Stimulated activated CD8-positive, alpha-beta memory T cell treated with anti-CD3 and anti-CD28 coated beads, Interleukin-7, amount 100 ng/mL, for 1 hour (primary cell): ENCODE results near the gene TSPAN15.
"Not testable (repeated sequence)": the region's sequence is repeated elsewhere in the genome, so short reads cannot be mapped to it uniquely, and the experiment has no call there.

Experiments used
- DNase-seq, 2 donors: peaks; one replicate each; pipeline ENCODE4 v3.0.0-alpha.2; 2020; ENCODE audit warnings: low read depth in 2 of 2

TSPAN15 gene

DNA sequence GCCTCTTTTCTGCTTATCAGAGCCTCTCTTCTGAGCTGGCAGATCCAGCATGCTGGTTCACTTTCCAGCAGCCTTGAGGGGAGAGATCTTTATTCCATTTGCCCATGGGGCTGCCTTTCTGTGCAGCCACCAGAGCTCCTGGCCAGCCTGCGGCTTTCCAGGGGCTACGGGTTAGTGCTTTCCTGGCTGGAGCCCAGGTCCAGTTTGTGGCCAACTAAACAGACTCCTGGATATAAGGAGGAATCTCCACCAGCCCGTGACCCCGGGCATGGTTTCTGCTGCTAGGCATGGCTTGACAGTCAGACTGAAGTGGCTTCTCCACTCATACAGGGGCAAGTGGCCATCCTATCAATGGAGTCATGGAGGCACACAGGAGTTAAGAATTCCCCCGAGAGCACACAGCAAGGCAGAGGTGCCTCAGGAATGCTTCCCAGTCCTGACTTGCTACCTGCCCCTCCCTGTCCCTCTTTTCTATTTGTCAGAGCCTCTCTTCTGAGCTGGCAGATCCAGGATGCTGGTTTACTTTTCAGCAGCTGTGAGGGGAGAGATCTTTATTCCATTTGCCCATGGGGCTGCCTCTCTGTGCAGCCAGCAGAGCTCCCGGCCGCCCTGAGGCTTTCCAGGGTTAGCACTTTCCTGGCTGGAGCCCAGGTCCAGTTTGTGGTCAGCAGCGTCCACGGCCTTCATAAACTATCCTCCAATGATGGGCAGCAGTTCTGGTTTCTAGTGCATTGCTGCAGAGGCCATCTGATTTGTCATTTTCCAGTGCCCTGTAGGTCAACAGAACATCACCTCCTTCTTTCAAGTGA is 35.9 kb downstream of the TSPAN15 start:
- DNase-seq = no peak

- DNase-seq = not testable (repeated sequence)
Observed at GRCh38 chr10:69488149-69488844, 37.0 kb downstream of the TSPAN15 start.

- not testable (repeated sequence) for DNase-seq
Observed at GRCh38 chr10:69488856-69489255, 37.6 kb downstream of the TSPAN15 start.

DNA sequence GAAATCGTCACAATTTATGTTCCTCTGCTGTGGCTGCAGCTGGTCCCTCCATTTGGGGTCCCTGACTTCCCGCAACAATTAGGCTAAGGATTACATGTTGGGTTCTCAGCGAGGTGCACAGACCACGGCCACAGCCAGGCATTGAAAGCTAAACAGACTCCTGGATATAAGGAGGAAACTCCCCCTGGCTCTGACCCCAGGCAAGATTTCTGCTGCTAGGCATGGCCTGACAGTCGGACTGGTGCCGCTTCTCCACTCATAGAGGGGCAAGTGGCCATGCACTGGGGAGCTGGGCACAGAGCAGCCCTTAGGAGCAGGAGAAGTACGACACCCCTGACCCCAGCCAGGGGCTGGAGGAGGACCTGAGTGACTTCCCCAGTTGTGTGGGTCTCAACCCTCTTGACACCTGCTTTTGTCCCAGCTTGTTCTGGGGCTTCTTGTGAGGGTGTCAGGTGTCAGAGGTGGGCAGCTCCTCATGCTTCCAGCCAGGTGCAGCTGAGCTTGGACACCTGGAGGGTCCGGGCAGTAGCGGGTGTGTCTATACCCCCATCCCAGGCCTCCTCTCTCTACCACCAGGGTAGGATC is 38.3 kb downstream of the TSPAN15 start:
- no peak for DNase-seq

DNA sequence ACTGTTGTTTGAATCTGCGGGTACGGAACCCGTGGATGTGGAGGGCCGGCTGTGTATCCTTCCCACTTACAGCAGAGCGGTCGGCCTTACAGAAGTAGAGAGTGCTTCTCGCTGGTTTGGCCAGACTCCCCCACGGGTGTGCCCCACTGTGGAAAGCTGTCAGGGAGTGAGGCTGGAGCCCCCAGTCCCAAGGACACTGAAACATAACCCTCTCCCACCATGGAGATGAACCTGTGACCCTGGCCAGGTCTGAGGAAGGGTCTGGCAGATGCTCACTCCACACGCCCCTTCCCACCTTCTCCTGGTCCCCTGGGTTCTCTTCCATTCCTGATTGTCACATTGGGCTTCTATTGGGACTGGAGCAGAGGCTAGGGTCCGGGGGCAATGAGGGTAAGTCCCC is 39.6 kb downstream of the TSPAN15 start:
- no peak for DNase-seq

DNA sequence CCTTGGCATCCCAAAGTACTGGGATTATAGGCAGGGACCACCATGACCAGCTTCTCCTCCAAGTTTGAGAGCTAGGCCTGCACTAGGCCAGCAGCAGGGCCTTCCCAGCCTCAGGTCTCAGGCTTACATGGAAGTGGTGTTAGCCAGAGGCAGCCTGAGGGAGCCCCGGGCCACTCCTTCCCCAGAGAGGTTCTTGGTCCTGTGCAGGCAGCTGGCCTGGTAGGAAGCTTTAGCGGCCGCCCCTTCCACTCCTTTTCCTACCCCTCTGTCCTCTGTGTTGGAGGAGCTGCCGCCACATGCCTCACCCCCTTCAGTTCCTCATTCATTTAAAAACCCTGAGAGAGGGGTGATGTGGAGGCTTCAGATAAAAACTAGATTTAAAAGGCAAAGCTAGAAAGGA is 40.3 kb downstream of the TSPAN15 start:
- DNase-seq = no peak

GRCh38 chr10:69492091-69492745 is 41.0 kb downstream of the TSPAN15 start:
- DNase-seq = no peak

- DNase-seq = no peak
Observed at GRCh38 chr10:69492746-69493462, 41.6 kb downstream of the TSPAN15 start.

GRCh38 chr10:69494626-69495558 is 43.6 kb downstream of the TSPAN15 start:
- DNase-seq = no peak

DNA sequence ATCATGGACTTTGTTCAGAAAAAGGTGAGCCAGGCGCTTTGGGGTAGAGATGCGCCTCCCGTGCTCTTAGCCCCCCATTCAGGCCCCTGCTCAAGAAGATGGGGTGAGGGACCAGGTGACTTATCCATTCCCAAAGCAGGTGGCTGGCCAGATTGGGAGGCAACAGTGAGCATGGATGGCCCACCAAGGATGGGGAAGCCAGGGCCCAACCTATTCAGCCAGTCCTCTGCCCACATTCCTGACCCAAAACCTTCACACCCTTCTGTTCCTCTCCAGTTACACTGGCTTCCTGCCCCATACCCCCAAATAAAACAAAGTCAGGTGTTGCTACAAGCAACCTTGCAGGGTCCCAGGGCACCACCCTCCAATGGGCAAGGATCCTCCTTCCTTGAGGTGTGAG is 44.4 kb downstream of the TSPAN15 start:
- DNase-seq = no peak

GRCh38 chr10:69496352-69497230 is 45.3 kb downstream of the TSPAN15 start:
- DNase-seq = no peak

GRCh38 chr10:69497231-69497561 is 45.9 kb downstream of the TSPAN15 start:
- no peak for DNase-seq

- DNase-seq = no peak
Observed at GRCh38 chr10:69497611-69498390, 46.5 kb downstream of the TSPAN15 start.

DNA sequence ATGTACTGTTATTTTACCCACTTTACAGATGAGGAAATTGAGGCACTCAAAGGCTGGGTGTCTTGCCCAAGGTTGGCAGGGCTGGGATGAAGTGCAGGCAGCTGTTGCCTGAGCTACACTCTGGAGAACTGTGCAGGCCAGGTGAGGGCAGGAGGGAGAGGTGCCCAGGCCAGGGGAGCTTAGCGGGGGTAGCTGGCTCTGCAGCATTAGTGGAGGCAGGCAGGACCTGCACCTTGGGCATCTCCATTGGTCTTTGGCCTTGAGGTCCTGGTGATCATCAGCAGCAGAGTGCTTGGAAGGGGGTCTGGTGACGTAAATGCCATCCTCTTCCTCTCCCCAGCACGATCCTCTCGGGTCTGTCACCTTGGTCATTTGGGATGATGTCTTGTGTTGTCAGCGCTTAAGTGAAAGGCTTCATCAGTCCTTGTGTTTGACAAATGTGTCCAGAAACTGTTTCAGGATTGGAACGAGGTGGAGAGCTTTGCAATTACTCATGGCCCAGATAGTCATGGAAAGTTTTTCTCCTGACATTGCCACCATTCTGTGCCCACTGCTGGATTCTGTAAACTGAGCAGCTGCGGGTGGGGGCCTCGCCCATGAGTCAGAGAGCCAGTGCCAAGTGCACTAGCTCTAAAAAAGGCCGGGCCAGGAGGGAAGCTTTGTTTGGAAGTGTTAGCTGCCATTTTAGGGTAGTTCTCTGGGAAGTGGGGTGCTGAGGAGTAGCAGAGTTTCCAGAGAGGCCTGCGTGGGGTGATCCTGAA is 47.6 kb downstream of the TSPAN15 start:
- DNase-seq = no peak

DNA sequence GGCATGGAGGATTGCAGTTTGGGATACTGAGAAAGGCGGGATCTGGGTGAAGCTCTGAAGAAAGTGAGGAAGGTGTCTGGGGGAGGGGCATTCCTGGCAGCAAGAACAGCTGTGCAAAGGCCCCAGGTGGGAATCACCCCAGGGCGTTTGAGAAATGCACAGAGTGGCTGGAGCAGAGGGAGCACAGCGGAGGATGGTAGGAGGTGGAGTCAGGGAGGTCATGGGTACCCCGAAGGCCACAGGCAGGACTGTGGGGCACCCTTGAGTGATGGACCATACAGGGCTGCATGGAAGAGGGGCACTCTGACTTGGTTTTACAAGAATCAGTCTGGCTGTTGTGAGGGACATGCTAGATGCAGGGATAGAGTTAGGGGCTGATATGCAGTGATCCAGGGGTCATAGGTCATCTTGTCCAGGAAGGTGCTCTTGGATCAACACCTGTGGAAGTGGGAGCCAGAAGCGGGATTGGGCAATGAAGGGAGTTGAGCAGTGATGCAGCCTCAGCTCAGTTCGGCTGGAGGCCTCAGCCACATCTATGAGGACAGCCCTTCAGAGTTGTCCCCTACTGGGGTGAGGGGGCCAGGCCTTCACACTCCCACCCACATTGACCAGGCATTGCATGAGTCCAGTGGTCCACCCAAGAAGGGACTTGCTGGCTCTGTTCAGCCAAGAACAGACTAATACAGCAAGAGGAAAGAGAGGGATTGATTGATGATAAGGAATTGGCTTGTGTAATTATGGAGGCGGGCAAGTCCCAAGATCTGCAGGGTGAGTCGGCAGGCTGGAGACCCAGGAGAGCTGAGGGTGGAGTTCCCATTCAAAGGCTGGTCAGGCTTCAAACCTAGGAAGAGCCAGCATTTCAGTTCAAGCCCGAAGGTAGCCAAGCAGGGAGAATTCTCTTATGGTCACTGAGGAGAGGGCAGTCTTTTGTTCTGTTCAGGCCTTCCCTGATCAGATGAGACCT is 48.7 kb downstream of the TSPAN15 start:
- no peak for DNase-seq

DNA sequence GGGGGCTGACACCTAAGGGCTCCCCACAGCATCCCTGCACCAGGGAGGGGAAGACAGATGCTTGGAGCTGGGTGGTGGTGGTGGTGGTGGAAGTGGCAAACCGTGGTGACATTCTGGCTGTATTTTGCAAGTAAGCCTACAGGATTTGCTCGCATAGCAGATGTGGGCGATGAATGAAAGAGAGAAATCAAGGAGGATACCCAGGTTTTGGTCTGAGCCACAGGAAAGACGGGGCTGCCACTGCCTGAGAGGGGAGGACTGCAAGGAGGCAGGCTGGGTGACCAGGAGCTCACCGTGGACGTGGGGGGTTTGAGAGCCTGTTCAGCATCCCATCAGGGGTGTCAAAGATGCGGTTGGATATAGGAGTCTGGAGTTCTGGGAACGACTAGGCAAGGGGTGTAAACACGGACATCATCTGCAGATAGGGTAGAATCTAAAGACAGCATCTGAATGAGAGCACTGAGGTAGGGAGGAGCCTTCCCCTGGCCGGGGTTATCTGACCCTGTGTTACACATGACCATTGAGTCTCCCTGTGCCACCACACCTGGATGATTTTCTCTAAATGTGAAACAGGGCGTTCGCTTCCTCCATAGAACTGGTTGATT is 49.7 kb downstream of the TSPAN15 start:
- no peak for DNase-seq

- no peak for DNase-seq
Observed at GRCh38 chr10:69501657-69502056, 50.4 kb downstream of the TSPAN15 start.
